ENCODE data around the gene CXorf38.
A peak's percentile ranks its signal among the peaks of the same experiment; 100 is the strongest.

GRCh38 chrX:40647307-40648197 is at the start of gene CXorf38:
- TF ChIP-seq EP300 (IDR thresholded peaks at IDR 0.05; ENCODE audit: borderline replicate concordance), result no peak
- no peak for TF ChIP-seq CEBPB (IDR thresholded peaks at IDR 0.05)
- TF ChIP-seq MAX (IDR thresholded peaks at IDR 0.05), result no peak; the same call in 1 of the 2 replicates
- no peak for TF ChIP-seq FOXM1 (IDR thresholded peaks at IDR 0.05; ENCODE audit: borderline replicate concordance, low read depth)
- no peak; the same call in 1 of the 2 replicates for TF ChIP-seq YY1 (IDR thresholded peaks at IDR 0.05; ENCODE audit: low read depth)
- no peak for TF ChIP-seq NFIC (IDR thresholded peaks at IDR 0.05)
- no peak for TF ChIP-seq REST (IDR thresholded peaks at IDR 0.05; ENCODE audit: low read depth)
- TF ChIP-seq EGR1 (IDR thresholded peaks at IDR 0.05), result no peak
- peak; percentile 53 for TF ChIP-seq CREB1 (IDR thresholded peaks at IDR 0.05; ENCODE audit: low read depth)
- TF ChIP-seq ZBTB7A (IDR thresholded peaks at IDR 0.05; ENCODE audit: low read depth), result no peak
- TF ChIP-seq, protein P1, sequence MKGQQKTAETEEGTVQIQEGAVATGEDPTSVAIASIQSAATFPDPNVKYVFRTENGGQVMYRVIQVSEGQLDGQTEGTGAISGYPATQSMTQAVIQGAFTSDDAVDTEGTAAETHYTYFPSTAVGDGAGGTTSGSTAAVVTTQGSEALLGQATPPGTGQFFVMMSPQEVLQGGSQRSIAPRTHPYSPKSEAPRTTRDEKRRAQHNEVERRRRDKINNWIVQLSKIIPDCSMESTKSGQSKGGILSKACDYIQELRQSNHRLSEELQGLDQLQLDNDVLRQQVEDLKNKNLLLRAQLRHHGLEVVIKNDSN (IDR thresholded peaks at IDR 0.05), result no peak
- TF ChIP-seq TAF1 (IDR thresholded peaks at IDR 0.05; ENCODE audit: low read depth), result peak; percentile 53; the same call in 1 of the 2 replicates
- no peak for TF ChIP-seq RAD21 (IDR thresholded peaks at IDR 0.05; ENCODE audit: low read depth)
- TF ChIP-seq TCF12 (IDR thresholded peaks at IDR 0.05; ENCODE audit: low read depth), result no peak

Data from Ishikawa (cell line).